Activated CD4-positive, CD25-positive, alpha-beta regulatory T cell treated with anti-CD3 and anti-CD28 coated beads, Interleukin-2, amount 50 U/mL, for 24 hours (primary cell): Measurements from ENCODE around the gene TAB2.

ENCODE experiments used
- ATAC-seq, 2 donors: fragments of 150-1000 bp; cut with Tn5 transposase; one replicate each; pipeline ENCODE4 v1.10.0; 2021; ENCODE audit warnings: mild to moderate bottlenecking in 1 of 2, moderate library complexity in 1 of 2

The TAB2 gene

GRCh38 chr6:149372062-149372461 lies 54.5 kb downstream of the TAB2 start:
- no peak for ATAC-seq

GRCh38 chr6:149373511-149373910 lies 56.0 kb downstream of the TAB2 start:
- no peak for ATAC-seq

- ATAC-seq, result no peak
These were observed 62.5 kb downstream of the TAB2 start for GRCh38 chr6:149379977-149380376.

GRCh38 chr6:149380523-149380922 lies 63.0 kb downstream of the TAB2 start:
- peak; percentile 99 for ATAC-seq

DNA sequence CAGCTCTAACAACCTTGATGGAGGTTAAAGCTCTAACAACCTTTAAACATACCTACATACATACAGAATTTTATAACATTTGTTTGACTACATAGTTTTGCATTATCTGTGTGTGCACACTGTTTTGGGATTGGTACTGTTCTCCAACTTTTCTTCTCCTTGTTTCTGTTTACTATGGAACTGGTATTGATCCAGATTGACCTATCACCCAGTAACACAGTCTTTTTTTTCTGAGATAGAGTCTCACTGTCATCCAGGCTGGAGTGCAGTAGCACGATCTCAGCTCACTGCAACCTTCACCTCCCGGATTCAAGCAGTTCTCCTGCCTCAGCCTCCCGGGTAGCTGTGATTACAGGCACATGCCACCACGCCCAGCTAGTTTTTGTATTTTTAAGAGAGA lies 65.9 kb downstream of the TAB2 start:
- ATAC-seq, result no peak

- ATAC-seq, result no peak
These were observed 67.0 kb downstream of the TAB2 start for GRCh38 chr6:149384464-149384863.

DNA sequence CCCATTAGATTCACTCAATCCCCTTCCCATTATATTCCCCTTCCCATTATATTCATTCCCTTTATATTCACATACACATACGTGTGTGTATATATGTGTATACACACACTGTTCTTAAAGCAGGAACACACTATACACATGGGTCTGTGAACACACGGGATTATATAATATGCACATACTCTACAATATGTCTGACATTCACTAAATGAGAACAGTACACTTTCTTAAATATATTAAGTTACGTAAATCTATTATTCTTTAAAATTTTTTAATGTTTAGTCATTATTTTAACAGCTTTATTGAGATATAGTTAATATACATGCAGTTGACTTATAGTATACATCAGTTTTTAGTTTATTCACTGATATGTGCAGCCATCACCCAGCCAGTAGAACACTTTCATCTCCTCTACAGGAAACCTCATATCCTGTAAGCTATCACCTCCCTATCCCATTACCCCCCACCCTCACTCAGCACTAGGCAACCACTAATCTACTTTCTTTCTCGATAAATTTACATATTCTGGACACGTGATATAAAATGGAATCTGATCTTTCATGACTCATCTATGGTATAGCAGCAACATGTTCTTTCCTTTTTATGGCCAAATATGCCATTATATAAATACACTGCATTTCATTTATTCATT lies 68.6 kb downstream of the TAB2 start:
- ATAC-seq, result peak in 1 of 2 donors; percentile 21

DNA sequence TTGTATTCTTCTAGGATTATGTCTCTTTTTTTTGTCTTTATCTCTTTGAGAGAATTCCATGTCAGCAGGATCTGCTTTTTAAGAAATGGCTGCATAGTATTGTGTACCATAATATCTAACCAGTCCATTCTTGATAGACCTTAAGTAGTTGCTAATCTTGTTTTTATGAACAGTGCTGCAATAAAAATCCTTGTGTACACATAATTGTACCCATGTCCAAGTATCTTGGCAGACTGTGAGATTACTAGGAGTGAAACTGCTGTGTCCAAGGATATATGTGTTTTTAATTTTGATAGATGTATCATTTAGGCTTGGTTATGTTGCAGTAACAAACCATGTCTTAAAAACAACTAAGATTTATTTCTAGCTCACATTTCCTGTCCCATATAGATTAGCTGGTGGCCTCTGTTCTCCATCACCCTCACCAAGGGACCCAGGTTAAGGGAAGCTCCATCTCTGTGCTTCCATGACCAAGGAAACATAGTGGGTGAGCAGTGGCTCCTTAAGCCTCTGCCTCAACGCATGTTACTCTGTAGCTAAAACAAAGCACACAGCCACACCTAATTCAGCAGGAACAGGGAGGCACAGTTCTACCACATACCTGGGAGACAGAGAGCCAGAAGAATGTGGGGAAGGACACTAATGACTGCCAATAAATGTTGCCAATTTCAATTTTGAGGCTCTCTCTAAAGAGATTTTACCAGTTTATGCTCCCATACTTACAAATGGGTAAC lies 70.4 kb downstream of the TAB2 start:
- no peak for ATAC-seq

GRCh38 chr6:149389509-149390297 lies 72.2 kb downstream of the TAB2 start:
- peak; percentile 22 to 53 for ATAC-seq

GRCh38 chr6:149392093-149392492 lies 74.6 kb downstream of the TAB2 start:
- ATAC-seq, result no peak

GRCh38 chr6:149392535-149392934 lies 75.0 kb downstream of the TAB2 start:
- ATAC-seq, result no peak

DNA sequence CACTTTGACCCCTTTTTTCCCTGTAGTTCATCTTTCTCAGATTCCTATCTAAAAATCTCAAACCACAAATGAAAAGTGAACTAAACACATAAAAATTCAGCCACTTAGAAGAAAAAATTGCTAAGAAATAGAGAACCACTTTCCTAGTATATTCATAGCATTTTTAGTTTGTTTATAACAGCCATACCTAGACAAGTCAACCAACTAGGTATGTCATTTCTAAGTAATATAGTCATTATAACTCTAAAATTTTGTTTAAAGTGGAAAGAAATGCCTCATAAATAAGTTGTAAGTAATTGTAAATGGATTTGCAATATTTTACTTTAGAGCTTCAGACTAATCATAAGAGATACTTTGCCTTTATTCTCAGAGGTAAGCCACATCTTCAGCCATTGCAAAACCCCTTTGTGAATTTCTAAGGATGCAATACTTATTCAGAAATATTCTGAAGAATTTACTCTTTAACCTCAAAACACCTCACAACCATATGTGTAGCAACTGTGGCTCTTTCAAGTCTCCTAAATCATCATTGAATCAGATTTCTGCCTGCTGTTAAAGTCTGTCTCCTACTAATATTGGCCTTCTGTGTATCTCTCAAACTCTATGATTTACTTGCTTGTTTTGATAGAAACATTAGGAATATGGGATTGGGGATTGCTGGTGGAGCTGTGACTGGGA lies 75.6 kb downstream of the TAB2 start:
- ATAC-seq, result peak; percentile 60 to 74

GRCh38 chr6:149395185-149395584 lies 77.7 kb downstream of the TAB2 start:
- no peak for ATAC-seq

- no peak for ATAC-seq
These were observed 79.9 kb downstream of the TAB2 start for GRCh38 chr6:149397384-149397783.

DNA sequence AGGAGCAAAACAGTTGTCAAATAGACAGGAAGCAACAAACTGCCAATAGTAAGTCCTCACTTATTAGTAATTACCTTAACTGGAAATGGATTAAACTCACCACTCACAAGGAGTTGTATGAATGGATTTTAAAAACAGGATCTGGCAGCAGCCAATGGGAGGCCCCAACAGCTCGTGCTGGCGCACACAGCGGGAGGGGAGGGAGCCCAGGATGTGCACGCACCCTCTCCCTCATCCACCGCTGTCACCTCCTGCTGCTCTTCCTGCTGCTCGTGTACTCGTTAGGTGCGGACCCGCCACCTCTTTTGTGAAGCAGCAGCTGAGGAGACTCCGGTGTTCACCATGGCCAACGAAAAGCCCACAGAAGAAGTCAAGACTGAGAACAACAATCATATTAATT lies 82.5 kb downstream of the TAB2 start, which contains the start of gene SUMO4:
TSS of gene SUMO4 (plus strand) at position 213 of the 400 bp plus-strand sequence. CDS start at position 343, 130 bp downstream.
- no peak for ATAC-seq

GRCh38 chr6:149403534-149403933 lies 86.0 kb downstream of the TAB2 start:
- ATAC-seq, result no peak

DNA sequence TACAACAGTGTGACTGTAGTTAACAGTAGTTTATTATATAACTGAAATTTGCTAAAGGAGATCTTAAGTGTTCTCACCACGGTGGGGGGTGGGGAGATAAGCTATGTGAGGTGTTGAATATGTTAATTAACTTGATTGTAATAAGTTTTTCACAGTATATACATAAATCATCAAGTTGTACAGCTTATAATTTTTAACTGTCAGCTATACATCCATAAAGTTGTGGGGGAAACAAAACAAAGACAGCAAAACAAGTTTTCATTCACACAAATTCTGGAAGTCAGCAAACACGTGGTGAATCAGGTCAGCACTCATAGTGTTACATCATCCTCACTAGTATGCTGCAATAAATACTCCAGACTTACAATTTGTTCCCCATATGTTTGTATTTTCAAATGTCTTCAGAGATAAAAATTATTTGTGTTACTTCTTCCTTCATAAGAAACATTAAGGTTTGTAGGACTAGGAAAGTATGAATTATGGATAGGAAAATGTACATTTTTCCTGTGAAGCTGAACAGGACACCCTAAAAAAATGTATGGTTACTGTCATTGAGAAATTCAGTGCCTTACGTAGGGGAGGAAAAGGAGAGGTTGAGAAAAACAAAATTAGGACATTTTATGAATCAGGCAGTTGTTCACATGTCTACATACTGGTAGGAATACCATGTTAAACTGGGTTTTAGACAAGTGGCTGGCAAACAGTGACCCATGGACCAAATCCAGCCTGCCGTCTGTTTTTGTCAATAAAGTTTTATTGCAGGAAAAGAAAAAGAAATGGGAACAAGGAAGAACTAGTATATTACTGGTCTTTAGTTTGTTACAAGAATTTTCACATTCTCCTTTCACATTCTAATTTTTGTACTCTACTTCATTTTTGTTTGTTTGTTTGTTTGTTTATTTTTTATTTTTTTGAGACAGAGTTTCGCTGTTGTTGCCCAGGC lies 88.6 kb downstream of the TAB2 start:
- peak in 1 of 2 donors; percentile 35 for ATAC-seq

GRCh38 chr6:149409617-149410016 lies 92.1 kb downstream of the TAB2 start:
- peak; percentile 18 to 44 for ATAC-seq

DNA sequence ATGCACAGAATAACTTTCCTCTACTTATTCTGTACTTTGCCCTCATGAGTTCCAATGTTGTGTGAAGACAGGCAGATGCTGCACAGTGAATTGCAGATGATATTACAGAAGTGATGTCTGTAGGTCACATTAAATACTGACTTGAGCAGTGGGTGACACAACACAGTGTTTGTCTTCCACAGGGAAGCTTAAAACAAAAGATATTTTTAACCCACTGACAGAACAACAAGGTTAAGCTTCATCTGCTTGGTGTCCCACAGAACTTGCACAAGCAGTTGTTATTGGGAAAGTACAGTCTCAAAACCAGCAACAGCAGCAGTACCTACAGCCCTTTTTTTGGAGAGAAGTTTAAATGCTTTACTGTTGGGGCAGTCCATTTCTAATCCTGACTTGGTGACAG lies 93.0 kb downstream of the TAB2 start:
- no peak for ATAC-seq

- no peak for ATAC-seq
These were observed 96.5 kb downstream of the TAB2 start for GRCh38 chr6:149414009-149414408.

- ATAC-seq, result no peak
These were observed 97.3 kb downstream of the TAB2 start for GRCh38 chr6:149414821-149415220.
